A549 (cell line): ENCODE data around the gene CHAD. TPM values are rescaled to one million over a fixed set of nuclear protein-coding genes. Genes with fewer than 3 reads are reported as not detected.

Source experiments
- ATAC-seq, 2 experiments: fragments of 200-7000 bp in 1 of 2; fragments of >200 bp in 1 of 2; cut with Nextera tagmentation in 1 of 2; cut with Tn5 transposase in 1 of 2; 3 replicates each; pipeline versions ENCODE4 v1.8.0 to v1.9.1; 2018 to 2020; ENCODE audit warnings: mild to moderate bottlenecking in 1 of 2, moderate library complexity in 1 of 2
- CTCF ChIA-PET: fragments of 300-600 bp; sonication (Branson Sonifier 250); formaldehyde crosslinking; extraction: SDS; loops from one replicate; lab custom pipeline; 2021; ENCODE audit warnings: antibody characterized with exemption, inconsistent platforms; lab: Yijun Ruan, JAX
- POLR2A ChIA-PET: fragments of 350-600 bp; formaldehyde crosslinking; extraction: SDS; loops from one replicate; lab custom pipeline; 2021; ENCODE audit warnings: antibody characterized with exemption, inconsistent platforms; lab: Yijun Ruan, JAX
- DNase-seq, 2 experiments: peaks; one replicate each; pipeline versions ENCODE4 v3.0.0 to v3.0.0-alpha.2; 2011 to 2016; ENCODE audit warnings: low read depth in 1 of 2, low spot score in 1 of 2
- FAIRE-seq: peaks from 2 replicates; lab custom pipeline; 2011; peaks lifted over from hg19 to GRCh38; lab: Jason Lieb, UNC
- H3K27ac ChIP-seq, 2 experiments: fragments of >200 bp; sonication (Bioruptor Twin); formaldehyde crosslinking; 3 replicates each; pipeline ENCODE4 v1.5.1; 2016 to 2017
- H3K4me1 ChIP-seq: fragments of >200 bp; sonication (Bioruptor Twin); formaldehyde crosslinking; 3 replicates; pipeline ENCODE4 v1.6.1; 2016
- H3K4me2 ChIP-seq: fragments of >200 bp; sonication (Bioruptor Twin); formaldehyde crosslinking; 3 replicates; pipeline ENCODE4 v1.6.1; 2016
- H3K4me3 ChIP-seq: fragments of >200 bp; sonication (Bioruptor Twin); formaldehyde crosslinking; 3 replicates; pipeline ENCODE4 v1.5.1; 2016
- H3K9me3 ChIP-seq: fragments of >200 bp; sonication (Bioruptor Twin); formaldehyde crosslinking; 3 replicates; pipeline ENCODE4 v1.6.1; 2016
- BHLHE40 ChIP-seq: IDR thresholded peaks from 2 replicates; pipeline ENCODE4 v1.6.1; 2012; ENCODE audit warnings: low read depth, low read length, inconsistent platforms
- CEBPB ChIP-seq, 2 experiments: fragments of >200 bp in 1 of 2; sonication (Bioruptor Twin) in 1 of 2; formaldehyde crosslinking in 1 of 2; IDR thresholded peaks; 2 replicates each; pipeline ENCODE4 v1.6.1; 2012 to 2016
- CHD4 ChIP-seq: fragments of 200-600 bp; sonication (generic); IDR thresholded peaks from 2 replicates; pipeline ENCODE4 v1.6.1; 2016; ENCODE audit warnings: antibody characterized with exemption, mild to moderate bottlenecking, borderline replicate concordance
- EHMT2 ChIP-seq: fragments of 200-600 bp; sonication (generic); IDR thresholded peaks from 2 replicates; pipeline ENCODE4 v1.6.1; 2016; ENCODE audit warnings: antibody characterized with exemption, low read depth, mild to moderate bottlenecking, moderate library complexity
- EP300 ChIP-seq, 2 experiments: fragments of >200 bp; sonication (Bioruptor Twin); formaldehyde crosslinking; IDR thresholded peaks; 2 replicates in 1 of 2; 3 replicates in 1 of 2; pipeline ENCODE4 v1.6.1; 2016 to 2017
- FOSL2 ChIP-seq, 2 experiments: fragments of 450-650 bp in 1 of 2; fragments of >200 bp in 1 of 2; sonication (Bioruptor Twin) in 1 of 2; formaldehyde crosslinking; IDR thresholded peaks; 2 replicates each; pipeline versions ENCODE4 v1.5.0 to v1.6.1; 2016 to 2020; ENCODE audit warnings: mild to moderate bottlenecking in 1 of 2, moderate library complexity in 1 of 2
- GATA3 ChIP-seq: IDR thresholded peaks from 2 replicates; pipeline ENCODE4 v1.6.1; 2012; ENCODE audit warnings: borderline replicate concordance
- HEYL ChIP-seq: fragments of 250-450 bp; sonication (Bioruptor Pico); IDR thresholded peaks from 2 replicates; pipeline ENCODE4 v1.8.0; 2021; ENCODE audit warnings: mild to moderate bottlenecking, moderate library complexity
- HOXA7 ChIP-seq: fragments of 250-450 bp; sonication (Bioruptor Pico); IDR thresholded peaks from 2 replicates; pipeline ENCODE4 v1.5.0; 2020; ENCODE audit warnings: mild to moderate bottlenecking, moderate library complexity
- JUNB ChIP-seq: fragments of >200 bp; sonication (Bioruptor Twin); formaldehyde crosslinking; IDR thresholded peaks from 2 replicates; pipeline ENCODE4 v1.6.1; 2016
- POLR2AphosphoS2 ChIP-seq: conservative IDR thresholded peaks from 2 replicates; pipeline ENCODE4 v1.6.1; 2012; ENCODE audit warnings: low read length, improper control_type of control experiment, inconsistent platforms
- RCOR1 ChIP-seq: fragments of 150-350 bp; IDR thresholded peaks from 2 replicates; pipeline ENCODE4 v1.6.1; 2014; ENCODE audit warnings: antibody characterized with exemption, low read length, low read depth
- RNF2 ChIP-seq: fragments of 200-600 bp; sonication (generic); IDR thresholded peaks from 2 replicates; pipeline ENCODE4 v1.6.1; 2016; ENCODE audit warnings: low read depth, mild to moderate bottlenecking, antibody characterized with exemption, moderate library complexity, borderline replicate concordance
- SMC3 ChIP-seq: fragments of >200 bp; sonication (Bioruptor Twin); formaldehyde crosslinking; IDR thresholded peaks from 3 replicates; pipeline ENCODE4 v1.6.1; 2018; ENCODE audit warnings: inconsistent platforms
- TP53 ChIP-seq: fragments of 250-450 bp; sonication (Bioruptor Pico); IDR thresholded peaks from 2 replicates; pipeline ENCODE4 v1.5.0; 2021; ENCODE audit warnings: mild to moderate bottlenecking, moderate library complexity
- ZC3H11A ChIP-seq: fragments of 450-650 bp; IDR thresholded peaks from 2 replicates; pipeline ENCODE4 v1.6.1; 2014; ENCODE audit warnings: antibody characterized with exemption, mild to moderate bottlenecking
- ZFP36 ChIP-seq: fragments of 450-650 bp; IDR thresholded peaks from 2 replicates; pipeline ENCODE4 v1.6.1; 2014; ENCODE audit warnings: borderline replicate concordance; ENCODE audit not compliant: partially characterized antibody
- ZNF302 ChIP-seq: fragments of 250-450 bp; sonication (Bioruptor Pico); IDR thresholded peaks from 2 replicates; pipeline ENCODE4 v1.9.0; 2021; ENCODE audit warnings: inconsistent platforms, mild to moderate bottlenecking, moderate library complexity
- WGBS: methylation state at CpG from one replicate; pipeline ENCODE4 v1.1.6; 2017; ENCODE audit errors: missing lambda C conversion rate; 5-methylcytosine and 5-hydroxymethylcytosine counted together
- polyA plus RNA-seq, 4 experiments: library from polyadenylated mRNA; depleted of rRNA in 3 of 4; stranded (reverse); fragments of >200 nt; fragmentation: RNase III in 1 of 4; extraction: RNeasy Plus Mini Kit Qiagen cat#74134 plus additional on column Dnase treatment in 1 of 4; gene quantifications; 2 replicates in 3 of 4; 3 replicates in 1 of 4; pipeline ENCODE4 v1.2.3, GENCODE V29; 2011 to 2017
- TF ChIP-seq, protein P1 (sequence below): fragments of >200 bp; sonication (Bioruptor Twin); formaldehyde crosslinking; IDR thresholded peaks from 3 replicates; pipeline ENCODE4 v1.5.1; 2016
- TF ChIP-seq, protein P2 (sequence below): fragments of 450-650 bp; IDR thresholded peaks from 2 replicates; pipeline ENCODE4 v1.6.1; 2014; ENCODE audit warnings: antibody characterized with exemption
- TF ChIP-seq, protein P3 (sequence below): fragments of >200 bp; sonication (Bioruptor Twin); formaldehyde crosslinking; IDR thresholded peaks from 2 replicates; pipeline ENCODE4 v1.6.1; 2016
- TF ChIP-seq, protein P4 (sequence below): fragments of 250-450 bp; sonication (Bioruptor Pico); IDR thresholded peaks from 2 replicates; pipeline ENCODE4 v1.5.0; 2021; ENCODE audit warnings: mild to moderate bottlenecking, moderate library complexity, borderline replicate concordance
- TF ChIP-seq, protein P5 (sequence below): fragments of 150-350 bp; IDR thresholded peaks from 2 replicates; pipeline ENCODE4 v1.6.1; 2014; ENCODE audit warnings: low read depth, mild to moderate bottlenecking, low read length

The CHAD gene
- polyA plus RNA-seq, 2 of the 4 experiments (the other 2 are of a cell fraction), result not detected

DNA sequence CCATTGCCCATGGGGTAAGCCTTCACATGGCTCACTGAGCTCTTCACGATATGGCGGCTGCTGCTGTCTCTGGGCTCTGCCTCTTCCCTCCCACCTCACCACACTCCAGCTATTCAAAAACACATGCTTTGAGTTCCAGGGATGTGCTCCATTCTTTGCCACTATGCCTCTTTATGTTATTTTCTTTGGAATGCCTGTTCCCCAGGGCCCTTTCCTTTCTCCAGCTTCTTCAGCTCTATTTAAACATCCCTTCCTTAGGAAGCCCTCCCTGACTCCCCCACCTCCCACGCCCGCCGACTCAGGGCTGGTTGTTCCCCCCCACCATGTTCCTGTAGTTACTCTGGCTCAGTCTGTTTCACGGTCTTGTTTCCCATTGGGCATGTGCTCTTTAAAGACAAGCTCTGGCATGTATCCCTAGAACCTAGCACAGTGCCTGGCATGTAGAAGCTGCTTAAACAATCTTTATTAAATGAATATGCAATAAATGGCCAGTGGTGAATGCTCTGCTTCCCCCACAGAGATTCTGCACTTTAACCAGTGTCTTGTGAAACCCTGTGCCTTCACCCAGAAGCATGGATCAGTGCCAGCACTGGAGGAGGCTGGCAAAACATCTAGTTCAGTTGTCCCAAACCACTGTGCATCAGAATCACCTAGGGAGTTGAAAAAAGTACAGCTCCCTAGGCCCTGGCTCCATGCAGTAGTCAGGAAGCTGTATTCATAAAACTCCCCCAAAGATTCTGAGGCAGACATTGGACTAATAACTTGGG, 46.4 kb upstream of the CHAD start (continued):
- no peak for TF ChIP-seq EHMT2
- no peak for TF ChIP-seq ZC3H11A
- TF ChIP-seq, all 56 proteins: peak for 0

DNA sequence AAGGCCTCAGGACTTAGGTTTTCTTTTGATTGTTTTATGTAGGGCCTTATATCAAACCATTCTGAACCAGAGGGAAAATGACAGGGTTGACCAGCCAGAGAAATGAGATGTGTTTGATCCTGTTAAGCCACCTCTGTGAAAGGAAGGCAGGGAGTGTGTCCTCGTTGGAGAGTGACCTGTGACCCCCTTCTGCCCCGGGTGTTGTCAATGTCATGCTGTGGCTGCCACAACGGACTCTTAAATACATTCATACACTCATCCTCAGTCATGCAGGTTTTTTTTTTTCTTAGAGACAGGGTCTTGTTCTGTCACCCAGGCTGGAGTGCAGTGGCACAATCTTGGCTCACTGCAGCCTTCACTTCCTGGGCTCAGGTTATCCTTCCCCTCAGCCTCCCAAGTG, 45.7 kb upstream of the CHAD start:
- DNase-seq (no peak), FAIRE-seq (no peak), ATAC-seq (no peak)
- CTCF ChIA-PET, result interaction anchor here (1.1 to 4.4 kb wide), 5 partner anchors 9 to 301 kb away, joined by 3 to 28 read pairs (median 6); no protein-coding TSS in a partner anchor
- TF ChIP-seq, protein P1, sequence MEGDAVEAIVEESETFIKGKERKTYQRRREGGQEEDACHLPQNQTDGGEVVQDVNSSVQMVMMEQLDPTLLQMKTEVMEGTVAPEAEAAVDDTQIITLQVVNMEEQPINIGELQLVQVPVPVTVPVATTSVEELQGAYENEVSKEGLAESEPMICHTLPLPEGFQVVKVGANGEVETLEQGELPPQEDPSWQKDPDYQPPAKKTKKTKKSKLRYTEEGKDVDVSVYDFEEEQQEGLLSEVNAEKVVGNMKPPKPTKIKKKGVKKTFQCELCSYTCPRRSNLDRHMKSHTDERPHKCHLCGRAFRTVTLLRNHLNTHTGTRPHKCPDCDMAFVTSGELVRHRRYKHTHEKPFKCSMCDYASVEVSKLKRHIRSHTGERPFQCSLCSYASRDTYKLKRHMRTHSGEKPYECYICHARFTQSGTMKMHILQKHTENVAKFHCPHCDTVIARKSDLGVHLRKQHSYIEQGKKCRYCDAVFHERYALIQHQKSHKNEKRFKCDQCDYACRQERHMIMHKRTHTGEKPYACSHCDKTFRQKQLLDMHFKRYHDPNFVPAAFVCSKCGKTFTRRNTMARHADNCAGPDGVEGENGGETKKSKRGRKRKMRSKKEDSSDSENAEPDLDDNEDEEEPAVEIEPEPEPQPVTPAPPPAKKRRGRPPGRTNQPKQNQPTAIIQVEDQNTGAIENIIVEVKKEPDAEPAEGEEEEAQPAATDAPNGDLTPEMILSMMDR, result no peak
- no peak for TF ChIP-seq SMC3
- no peak for TF ChIP-seq BHLHE40
- no peak for TF ChIP-seq CHD4
- no peak for TF ChIP-seq JUNB
- TF ChIP-seq ZFP36, result no peak
- TF ChIP-seq, protein P2, sequence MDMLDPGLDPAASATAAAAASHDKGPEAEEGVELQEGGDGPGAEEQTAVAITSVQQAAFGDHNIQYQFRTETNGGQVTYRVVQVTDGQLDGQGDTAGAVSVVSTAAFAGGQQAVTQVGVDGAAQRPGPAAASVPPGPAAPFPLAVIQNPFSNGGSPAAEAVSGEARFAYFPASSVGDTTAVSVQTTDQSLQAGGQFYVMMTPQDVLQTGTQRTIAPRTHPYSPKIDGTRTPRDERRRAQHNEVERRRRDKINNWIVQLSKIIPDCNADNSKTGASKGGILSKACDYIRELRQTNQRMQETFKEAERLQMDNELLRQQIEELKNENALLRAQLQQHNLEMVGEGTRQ, result no peak
- TF ChIP-seq EP300 (IDR thresholded peaks at IDR 0.05), result no peak
- TF ChIP-seq RNF2, result no peak
- TF ChIP-seq GATA3, result no peak
- TF ChIP-seq EHMT2, result no peak
- TF ChIP-seq RCOR1, result no peak
- no peak for TF ChIP-seq HEYL (CRISPR knock-in tag)
- TF ChIP-seq, protein P3, sequence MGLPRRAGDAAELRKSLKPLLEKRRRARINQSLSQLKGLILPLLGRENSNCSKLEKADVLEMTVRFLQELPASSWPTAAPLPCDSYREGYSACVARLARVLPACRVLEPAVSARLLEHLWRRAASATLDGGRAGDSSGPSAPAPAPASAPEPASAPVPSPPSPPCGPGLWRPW, result no peak
- no peak overlapping the region for H3K4me2 ChIP-seq
- H3K27ac ChIP-seq, result no peak overlapping the region
- peaks cover 15% of the 10 kb centered on the region for H3K4me1 ChIP-seq
- POLR2A ChIA-PET, result no interaction called here
- WGBS, result 42% methylated on average over 3 of the region's 3 CpGs
- no peak overlapping the region for H3K4me3 ChIP-seq
- no peaks in the 10 kb centered on the region for H3K9me3 ChIP-seq

DNA sequence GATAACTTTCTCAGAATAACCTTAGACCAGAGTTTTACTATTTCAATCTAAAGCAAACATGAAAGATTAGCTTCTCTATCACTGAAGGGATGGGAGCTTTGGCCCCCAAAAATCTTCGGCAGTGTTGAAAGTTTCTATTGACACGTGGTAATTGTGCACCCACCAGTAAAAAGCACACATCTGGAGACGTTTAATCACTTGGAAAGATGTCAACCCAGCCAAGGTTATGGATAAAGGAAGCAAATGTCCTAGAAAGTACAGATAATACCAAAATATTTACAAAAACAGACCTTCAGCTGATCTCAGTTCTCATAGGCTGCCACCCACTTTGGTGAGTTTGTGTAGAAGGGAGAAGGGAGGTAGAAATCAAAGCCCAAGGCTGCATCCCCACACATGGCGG, 44.8 kb upstream of the CHAD start:
- no peak for FAIRE-seq
- no peak overlapping the region for H3K4me3 ChIP-seq
- no peak for DNase-seq
- H3K4me2 ChIP-seq, result no peak overlapping the region
- H3K4me1 ChIP-seq, result peaks cover 22% of the 10 kb centered on the region
- H3K27ac ChIP-seq, result no peak overlapping the region
- H3K9me3 ChIP-seq, result no peaks in the 10 kb centered on the region
- TF ChIP-seq TP53 (CRISPR knock-in tag) (no peak), SMC3 (no peak), POLR2AphosphoS2 (no peak), RCOR1 (no peak), CEBPB (IDR thresholded peaks at IDR 0.05) (no peak), HOXA7 (CRISPR knock-in tag) (no peak), ZFP36 (no peak), ZNF302 (CRISPR knock-in tag) (no peak), CHD4 (no peak), FOSL2 (IDR thresholded peaks at IDR 0.05) (no peak), FOSL2 (CRISPR knock-in tag; IDR thresholded peaks at IDR 0.05) (no peak)
- TF ChIP-seq, protein P4, sequence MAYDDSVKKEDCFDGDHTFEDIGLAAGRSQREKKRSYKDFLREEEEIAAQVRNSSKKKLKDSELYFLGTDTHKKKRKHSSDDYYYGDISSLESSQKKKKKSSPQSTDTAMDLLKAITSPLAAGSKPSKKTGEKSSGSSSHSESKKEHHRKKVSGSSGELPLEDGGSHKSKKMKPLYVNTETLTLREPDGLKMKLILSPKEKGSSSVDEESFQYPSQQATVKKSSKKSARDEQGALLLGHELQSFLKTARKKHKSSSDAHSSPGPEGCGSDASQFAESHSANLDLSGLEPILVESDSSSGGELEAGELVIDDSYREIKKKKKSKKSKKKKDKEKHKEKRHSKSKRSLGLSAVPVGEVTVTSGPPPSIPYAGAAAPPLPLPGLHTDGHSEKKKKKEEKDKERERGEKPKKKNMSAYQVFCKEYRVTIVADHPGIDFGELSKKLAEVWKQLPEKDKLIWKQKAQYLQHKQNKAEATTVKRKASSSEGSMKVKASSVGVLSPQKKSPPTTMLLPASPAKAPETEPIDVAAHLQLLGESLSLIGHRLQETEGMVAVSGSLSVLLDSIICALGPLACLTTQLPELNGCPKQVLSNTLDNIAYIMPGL (CRISPR knock-in tag), result no peak
- TF ChIP-seq, protein P5, sequence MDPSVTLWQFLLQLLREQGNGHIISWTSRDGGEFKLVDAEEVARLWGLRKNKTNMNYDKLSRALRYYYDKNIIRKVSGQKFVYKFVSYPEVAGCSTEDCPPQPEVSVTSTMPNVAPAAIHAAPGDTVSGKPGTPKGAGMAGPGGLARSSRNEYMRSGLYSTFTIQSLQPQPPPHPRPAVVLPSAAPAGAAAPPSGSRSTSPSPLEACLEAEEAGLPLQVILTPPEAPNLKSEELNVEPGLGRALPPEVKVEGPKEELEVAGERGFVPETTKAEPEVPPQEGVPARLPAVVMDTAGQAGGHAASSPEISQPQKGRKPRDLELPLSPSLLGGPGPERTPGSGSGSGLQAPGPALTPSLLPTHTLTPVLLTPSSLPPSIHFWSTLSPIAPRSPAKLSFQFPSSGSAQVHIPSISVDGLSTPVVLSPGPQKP, result no peak
- ChIA-PET CTCF (interaction anchor here (0.6 to 3.3 kb wide), 4 partner anchors 12 to 520 kb away, joined by 3 to 17 read pairs (median 8); no protein-coding TSS in a partner anchor), POLR2A (interaction anchor here (0.6 kb wide), 1 partner anchor 353 kb away, joined by 3 read pairs; the partner anchor contains the start of gene TOB1)
- WGBS, result 68% methylated on average over 4 of the region's 4 CpGs
- ATAC-seq, result no peak
